Osteocyte (in vitro differentiated cells): ENCODE data around the gene ABHD17A. TPM values are rescaled to one million over a fixed set of nuclear protein-coding genes. Genes with fewer than 3 reads are reported as not detected.

Experiments used
- DNase-seq: peaks from one replicate; pipeline ENCODE4 v3.0.0; 2021; ENCODE audit warnings: mixed read lengths; ENCODE audit not compliant: unreplicated experiment; ENCODE audit errors: extremely low spot score
- H3K27ac Mint-ChIP-seq: one replicate; pipeline ENCODE4 v1.8.0; 2021; ENCODE audit warnings: mild to moderate bottlenecking, mixed read lengths; ENCODE audit not compliant: unreplicated experiment
- H3K27me3 Mint-ChIP-seq: one replicate; pipeline ENCODE4 v1.8.0; 2021; ENCODE audit warnings: mixed read lengths; ENCODE audit not compliant: unreplicated experiment
- H3K36me3 Mint-ChIP-seq: one replicate; pipeline ENCODE4 v1.8.0; 2021; ENCODE audit warnings: mixed read lengths; ENCODE audit not compliant: unreplicated experiment
- H3K4me1 Mint-ChIP-seq: one replicate; pipeline ENCODE4 v1.8.0; 2021; ENCODE audit warnings: mixed read lengths; ENCODE audit not compliant: unreplicated experiment
- H3K4me3 Mint-ChIP-seq: one replicate; pipeline ENCODE4 v1.8.0; 2021; ENCODE audit warnings: mild to moderate bottlenecking, moderate library complexity, mixed read lengths; ENCODE audit not compliant: unreplicated experiment
- H3K9me3 Mint-ChIP-seq: one replicate; pipeline ENCODE4 v1.8.0; 2021; ENCODE audit warnings: mixed read lengths; ENCODE audit not compliant: unreplicated experiment
- total RNA-seq: library from RNA; stranded (reverse); gene quantifications from 2 replicates; pipeline ENCODE4 v1.2.1, GENCODE V29; 2021
- TF ChIP-seq, protein P1 (sequence below): fragments of 200-600 bp; sonication (generic); IDR thresholded peaks from 2 replicates; pipeline ENCODE4 v1.5.0; 2021; ENCODE audit warnings: antibody characterized with exemption, mild to moderate bottlenecking, moderate library complexity

The ABHD17A gene
- total RNA-seq, 1 donor from 2014 or later = 63.4 TPM

DNA sequence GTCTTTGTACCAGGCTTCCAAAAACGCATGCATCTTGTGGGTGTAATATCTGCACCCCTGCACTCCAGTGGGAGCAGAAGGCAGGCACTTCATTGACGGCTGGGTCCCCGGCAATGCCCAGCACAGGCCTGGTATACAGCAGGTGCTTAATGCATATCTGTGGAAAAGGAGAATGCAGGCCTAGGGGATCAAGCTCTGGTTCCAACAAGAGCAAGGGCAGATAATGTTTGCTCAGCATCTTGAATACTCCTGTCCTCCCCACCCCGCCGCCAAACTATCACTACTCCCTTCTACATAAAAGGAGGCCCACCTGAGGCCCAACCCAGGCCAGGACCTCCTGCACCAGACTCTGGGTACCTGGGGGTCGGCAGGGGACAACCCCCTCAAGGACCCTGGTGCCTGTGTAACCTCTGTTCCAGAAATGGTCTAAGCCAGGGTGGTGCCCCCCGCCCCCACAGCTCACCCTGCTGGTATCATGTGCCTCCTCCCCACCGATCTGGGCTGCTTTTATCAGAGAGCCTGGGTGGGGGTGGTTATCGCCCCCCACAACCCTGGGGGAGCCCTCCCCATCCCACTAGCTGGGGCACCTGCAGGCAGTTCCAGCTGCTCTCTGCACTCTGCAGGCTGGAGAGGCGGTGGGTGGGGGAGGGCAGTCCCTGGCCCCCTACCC, 26.7 kb downstream of the ABHD17A start:
- TF ChIP-seq, protein P1, sequence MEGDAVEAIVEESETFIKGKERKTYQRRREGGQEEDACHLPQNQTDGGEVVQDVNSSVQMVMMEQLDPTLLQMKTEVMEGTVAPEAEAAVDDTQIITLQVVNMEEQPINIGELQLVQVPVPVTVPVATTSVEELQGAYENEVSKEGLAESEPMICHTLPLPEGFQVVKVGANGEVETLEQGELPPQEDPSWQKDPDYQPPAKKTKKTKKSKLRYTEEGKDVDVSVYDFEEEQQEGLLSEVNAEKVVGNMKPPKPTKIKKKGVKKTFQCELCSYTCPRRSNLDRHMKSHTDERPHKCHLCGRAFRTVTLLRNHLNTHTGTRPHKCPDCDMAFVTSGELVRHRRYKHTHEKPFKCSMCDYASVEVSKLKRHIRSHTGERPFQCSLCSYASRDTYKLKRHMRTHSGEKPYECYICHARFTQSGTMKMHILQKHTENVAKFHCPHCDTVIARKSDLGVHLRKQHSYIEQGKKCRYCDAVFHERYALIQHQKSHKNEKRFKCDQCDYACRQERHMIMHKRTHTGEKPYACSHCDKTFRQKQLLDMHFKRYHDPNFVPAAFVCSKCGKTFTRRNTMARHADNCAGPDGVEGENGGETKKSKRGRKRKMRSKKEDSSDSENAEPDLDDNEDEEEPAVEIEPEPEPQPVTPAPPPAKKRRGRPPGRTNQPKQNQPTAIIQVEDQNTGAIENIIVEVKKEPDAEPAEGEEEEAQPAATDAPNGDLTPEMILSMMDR = no peak
- no peaks in the 10 kb centered on the region for H3K36me3 Mint-ChIP-seq
- DNase-seq = no peak
- H3K4me3 Mint-ChIP-seq = no peak overlapping the region
- H3K27ac Mint-ChIP-seq = peak overlapping the region; percentile 62
- H3K9me3 Mint-ChIP-seq = no peaks in the 10 kb centered on the region
- no peaks in the 10 kb centered on the region for H3K27me3 Mint-ChIP-seq
- peaks cover 66% of the 10 kb centered on the region for H3K4me1 Mint-ChIP-seq

- H3K27me3 Mint-ChIP-seq = no peaks in the 10 kb centered on the region
- no peak overlapping the region for H3K4me3 Mint-ChIP-seq
- peaks cover 72% of the 10 kb centered on the region for H3K4me1 Mint-ChIP-seq
- no peak for DNase-seq
- TF ChIP-seq, protein P1 = no peak
- H3K36me3 Mint-ChIP-seq = no peaks in the 10 kb centered on the region
- H3K27ac Mint-ChIP-seq = peak overlapping the region; percentile 81
- no peaks in the 10 kb centered on the region for H3K9me3 Mint-ChIP-seq
Measured at GRCh38 chr19:1857648-1858326, 27.5 kb downstream of the ABHD17A start.

DNA sequence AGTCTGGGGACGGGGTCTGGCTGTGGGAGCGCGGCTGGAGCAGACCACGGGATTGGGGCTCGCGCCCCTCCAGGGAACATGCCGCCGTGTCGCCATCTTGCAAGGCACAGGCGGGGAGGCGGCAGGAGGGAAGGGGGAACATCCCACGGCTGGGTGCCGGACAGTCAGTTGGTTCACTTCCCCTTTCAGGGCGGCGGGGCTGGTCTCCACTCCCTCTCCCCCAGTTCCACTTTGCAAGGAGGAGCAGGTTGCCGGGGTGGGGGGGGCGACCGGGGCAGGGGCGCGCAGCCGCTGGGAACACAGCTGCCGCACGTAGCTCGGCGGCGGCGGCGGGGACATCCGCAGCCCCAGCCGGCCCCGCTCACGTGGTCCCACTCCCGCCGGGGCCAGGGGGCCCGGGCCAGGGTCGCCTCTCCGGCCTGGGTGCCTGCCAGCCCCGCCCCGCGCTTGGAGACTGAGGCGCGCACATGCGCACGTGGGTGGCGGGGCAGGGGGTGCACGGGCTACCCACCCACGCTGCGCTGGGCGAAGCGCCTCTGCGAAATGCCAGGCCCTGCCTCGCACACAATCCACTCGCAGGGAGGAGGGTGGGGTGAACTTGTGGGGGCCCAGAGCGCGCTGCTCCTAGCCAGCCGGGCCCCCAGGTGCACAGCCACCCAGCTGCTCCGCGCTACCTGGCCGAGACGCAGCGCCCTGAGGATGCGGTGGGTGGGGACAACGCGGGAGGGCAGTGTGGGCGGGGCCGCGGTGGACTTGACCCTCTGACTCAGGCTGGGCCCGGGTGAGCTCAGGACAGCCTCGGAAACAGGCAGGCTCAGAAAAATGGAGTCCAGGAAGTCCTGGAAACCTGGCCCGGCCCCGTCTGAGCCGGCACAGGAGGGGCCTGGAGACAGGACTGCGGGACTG, 28.3 kb downstream of the ABHD17A start:
- TF ChIP-seq, protein P1 = no peak
- H3K9me3 Mint-ChIP-seq = no peaks in the 10 kb centered on the region
- H3K4me1 Mint-ChIP-seq = peaks cover 69% of the 10 kb centered on the region
- H3K27me3 Mint-ChIP-seq = no peaks in the 10 kb centered on the region
- peak overlapping the region; percentile 91 for H3K27ac Mint-ChIP-seq
- DNase-seq = no peak
- H3K4me3 Mint-ChIP-seq = no peak overlapping the region
- no peaks in the 10 kb centered on the region for H3K36me3 Mint-ChIP-seq

GRCh38 chr19:1856345-1856697, 29.0 kb downstream of the ABHD17A start:
- DNase-seq = no peak
- Mint-ChIP-seq H3K36me3 (no peaks in the 10 kb centered on the region), H3K4me1 (peaks cover 62% of the 10 kb centered on the region), H3K27ac (peak overlapping the region; percentile 91), H3K9me3 (no peaks in the 10 kb centered on the region), H3K27me3 (no peaks in the 10 kb centered on the region), H3K4me3 (no peak overlapping the region)
- TF ChIP-seq, protein P1 = no peak
